ENCODE measurements around the gene TMEM52B.

DNA sequence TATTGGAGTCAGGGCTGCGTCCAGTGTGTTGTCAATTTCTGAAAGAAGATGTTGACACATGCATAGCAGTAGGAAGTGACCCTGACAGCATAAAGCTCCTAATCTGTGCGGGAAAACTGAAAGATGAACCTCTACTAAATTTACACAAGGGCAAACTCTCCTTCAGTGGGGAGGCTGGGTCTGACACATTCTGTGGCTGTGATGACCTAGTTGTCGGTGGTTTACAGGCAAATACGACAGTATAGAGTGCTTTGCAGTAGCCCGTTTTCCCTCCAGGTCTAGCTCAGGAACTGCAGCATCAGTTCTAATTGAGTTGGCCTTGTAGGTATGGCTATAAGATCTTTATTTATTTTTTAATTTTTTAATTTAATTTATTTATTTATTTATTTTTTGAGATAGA lies 19.0 kb downstream of the TMEM52B start:
- TF ChIP-seq CCAR2 (optimal IDR thresholded peaks at IDR 0.05; ENCODE audit: low read depth, low read length) (no peak), ZNF232 (CRISPR knock-in tag; IDR thresholded peaks at IDR 0.05; ENCODE audit: borderline replicate concordance) (no peak)

All from HepG2 (cell line).